GM12878 (cell line): Measurements from ENCODE around the gene CHN1. TPM values are rescaled to one million over a fixed set of nuclear protein-coding genes. Genes with fewer than 3 reads are reported as not detected.

Experiments
- ATF7 ChIP-seq: fragments of 450-650 bp; IDR thresholded peaks from 2 replicates; pipeline ENCODE4 v1.6.1; 2016; ENCODE audit warnings: low read depth, mild to moderate bottlenecking
- BHLHE40 ChIP-seq, 2 experiments: fragments of 450-650 bp in 1 of 2; IDR thresholded peaks; 2 replicates each; pipeline ENCODE4 v1.6.1; 2011 to 2017; ENCODE audit warnings: low read depth in 2 of 2, borderline replicate concordance in 1 of 2, improper control_type of control experiment in 1 of 2, low read length in 1 of 2, mild to moderate bottlenecking in 1 of 2
- CBFB ChIP-seq: IDR thresholded peaks from 2 replicates; pipeline ENCODE4 v1.6.1; 2016; ENCODE audit warnings: antibody characterized with exemption, low read depth
- CBX3 ChIP-seq: fragments of 200-600 bp; sonication (generic); IDR thresholded peaks from 2 replicates; pipeline ENCODE4 v1.6.1; 2016; ENCODE audit warnings: low read depth, borderline replicate concordance
- EZH2 ChIP-seq: IDR thresholded peaks from 2 replicates; pipeline ENCODE4 v1.6.1; 2012; ENCODE audit warnings: low read depth, mild to moderate bottlenecking, control low read depth, inconsistent platforms, low read length, borderline replicate concordance; ENCODE audit not compliant: control insufficient read depth
- NFYB ChIP-seq: IDR thresholded peaks from 2 replicates; pipeline ENCODE4 v1.6.1; 2011; ENCODE audit warnings: low read depth, mild to moderate bottlenecking, low read length, improper control_type of control experiment, moderate library complexity; ENCODE audit not compliant: insufficient read depth
- PAX8 ChIP-seq: fragments of 450-650 bp; IDR thresholded peaks from 2 replicates; pipeline ENCODE4 v1.6.1; 2017; ENCODE audit warnings: mild to moderate bottlenecking, moderate library complexity
- SMAD5 ChIP-seq: IDR thresholded peaks from 2 replicates; pipeline ENCODE4 v1.6.1; 2016; ENCODE audit warnings: antibody characterized with exemption, low read depth
- SUPT20H ChIP-seq: IDR thresholded peaks from 2 replicates; pipeline ENCODE4 v1.6.1; 2011; ENCODE audit warnings: low read depth, mild to moderate bottlenecking, low read length, moderate library complexity, borderline replicate concordance; ENCODE audit not compliant: control insufficient read depth
- YY1 ChIP-seq: IDR thresholded peaks from 2 replicates; pipeline ENCODE4 v1.6.1; 2011; ENCODE audit warnings: low read depth, mild to moderate bottlenecking, low read length
- ZNF207 ChIP-seq: fragments of 450-650 bp; IDR thresholded peaks from 2 replicates; pipeline ENCODE4 v1.6.1; 2014; ENCODE audit warnings: antibody characterized with exemption, mild to moderate bottlenecking, borderline replicate concordance
- polyA plus RNA-seq, 11 experiments: library from polyadenylated mRNA; depleted of rRNA in 4 of 11; unstranded in 6 of 11; stranded (reverse) in 5 of 11; fragments of >200 nt; fragmentation: Nextera tagmentation in 4 of 11; fragmentation: Illumina TruSeq in 1 of 11; extraction: Ambion mirVana in 4 of 11; extraction: Trizol in 1 of 11; gene quantifications; 1 replicate in 1 of 11; 2 replicates in 10 of 11; pipeline versions ENCODE4 v1.2.1 to v1.2.3, GENCODE V29; 2011 to 2016; ENCODE audit warnings: inconsistent platforms in 2 of 11, missing spikeins in 2 of 11, low read depth in 1 of 11
- total RNA-seq, 4 experiments: library from RNA; depleted of rRNA in 3 of 4; stranded (reverse); fragments of >200 nt in 3 of 4; fragmentation: Illumina TruSeq in 1 of 4; extraction: Trizol in 1 of 4; gene quantifications; 2 replicates each; pipeline versions ENCODE4 v1.2.1 to v1.2.3, GENCODE V29; 2013 to 2021
- TF ChIP-seq, protein P1 (sequence below): fragments of 450-650 bp; IDR thresholded peaks from 2 replicates; pipeline ENCODE4 v1.6.1; 2016; ENCODE audit warnings: mild to moderate bottlenecking, moderate library complexity, borderline replicate concordance
- TF ChIP-seq, protein P2 (sequence below): IDR thresholded peaks from 2 replicates; pipeline ENCODE4 v1.6.1; 2011; ENCODE audit warnings: borderline replicate concordance, low read depth, mild to moderate bottlenecking, moderate library complexity, mixed read lengths, low read length; ENCODE audit not compliant: insufficient read depth; ENCODE audit errors: extremely low read length

The CHN1 gene
- total and polyA plus RNA-seq, 10 of the 15 experiments (the other 5 are each of a cell fraction or from before 2014, with no cell fraction given): 0.18 to 0.92 (median 0.53) TPM; not detected in 1

DNA sequence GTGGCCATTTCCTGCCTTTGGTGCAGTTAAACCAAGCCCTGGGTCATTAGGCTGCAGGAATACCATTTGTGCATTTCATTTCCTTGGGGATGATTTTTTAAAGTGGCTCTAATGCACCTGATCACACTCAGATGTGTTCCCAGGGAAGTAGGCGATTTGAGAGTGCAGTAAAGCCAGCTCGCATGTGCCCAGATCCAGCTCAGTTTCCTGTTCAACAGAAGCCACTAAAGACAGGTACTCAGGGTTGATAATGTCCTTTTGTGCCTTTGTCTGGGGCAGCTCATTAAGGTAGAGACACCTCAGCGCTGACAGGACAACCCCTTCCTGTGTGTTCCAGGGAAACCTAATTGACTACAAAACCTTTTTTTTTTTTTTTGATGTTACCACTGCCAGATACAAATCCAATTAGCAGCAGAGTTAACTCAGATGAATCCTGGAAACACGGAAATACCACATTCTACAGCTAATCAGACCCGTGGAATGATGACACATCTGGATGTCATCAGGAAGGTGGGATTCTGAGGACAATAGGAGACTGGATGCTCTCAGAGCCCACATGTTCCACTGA is 225.7 kb downstream of the CHN1 start (continued):
- TF ChIP-seq, protein P1, sequence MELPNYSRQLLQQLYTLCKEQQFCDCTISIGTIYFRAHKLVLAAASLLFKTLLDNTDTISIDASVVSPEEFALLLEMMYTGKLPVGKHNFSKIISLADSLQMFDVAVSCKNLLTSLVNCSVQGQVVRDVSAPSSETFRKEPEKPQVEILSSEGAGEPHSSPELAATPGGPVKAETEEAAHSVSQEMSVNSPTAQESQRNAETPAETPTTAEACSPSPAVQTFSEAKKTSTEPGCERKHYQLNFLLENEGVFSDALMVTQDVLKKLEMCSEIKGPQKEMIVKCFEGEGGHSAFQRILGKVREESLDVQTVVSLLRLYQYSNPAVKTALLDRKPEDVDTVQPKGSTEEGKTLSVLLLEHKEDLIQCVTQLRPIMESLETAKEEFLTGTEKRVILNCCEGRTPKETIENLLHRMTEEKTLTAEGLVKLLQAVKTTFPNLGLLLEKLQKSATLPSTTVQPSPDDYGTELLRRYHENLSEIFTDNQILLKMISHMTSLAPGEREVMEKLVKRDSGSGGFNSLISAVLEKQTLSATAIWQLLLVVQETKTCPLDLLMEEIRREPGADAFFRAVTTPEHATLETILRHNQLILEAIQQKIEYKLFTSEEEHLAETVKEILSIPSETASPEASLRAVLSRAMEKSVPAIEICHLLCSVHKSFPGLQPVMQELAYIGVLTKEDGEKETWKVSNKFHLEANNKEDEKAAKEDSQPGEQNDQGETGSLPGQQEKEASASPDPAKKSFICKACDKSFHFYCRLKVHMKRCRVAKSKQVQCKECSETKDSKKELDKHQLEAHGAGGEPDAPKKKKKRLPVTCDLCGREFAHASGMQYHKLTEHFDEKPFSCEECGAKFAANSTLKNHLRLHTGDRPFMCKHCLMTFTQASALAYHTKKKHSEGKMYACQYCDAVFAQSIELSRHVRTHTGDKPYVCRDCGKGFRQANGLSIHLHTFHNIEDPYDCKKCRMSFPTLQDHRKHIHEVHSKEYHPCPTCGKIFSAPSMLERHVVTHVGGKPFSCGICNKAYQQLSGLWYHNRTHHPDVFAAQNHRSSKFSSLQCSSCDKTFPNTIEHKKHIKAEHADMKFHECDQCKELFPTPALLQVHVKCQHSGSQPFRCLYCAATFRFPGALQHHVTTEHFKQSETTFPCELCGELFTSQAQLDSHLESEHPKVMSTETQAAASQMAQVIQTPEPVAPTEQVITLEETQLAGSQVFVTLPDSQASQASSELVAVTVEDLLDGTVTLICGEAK: no peak
- TF ChIP-seq CBFB: no peak
- no peak for TF ChIP-seq SMAD5
- no peak for TF ChIP-seq NFYB
- no peak for TF ChIP-seq BHLHE40 (IDR thresholded peaks at IDR 0.05; ENCODE audit: borderline replicate concordance in 1 of 2, low read depth in 2 of 2, low read length in 1 of 2)
- no peak for TF ChIP-seq YY1
- no peak for TF ChIP-seq EZH2
- TF ChIP-seq, protein P2, sequence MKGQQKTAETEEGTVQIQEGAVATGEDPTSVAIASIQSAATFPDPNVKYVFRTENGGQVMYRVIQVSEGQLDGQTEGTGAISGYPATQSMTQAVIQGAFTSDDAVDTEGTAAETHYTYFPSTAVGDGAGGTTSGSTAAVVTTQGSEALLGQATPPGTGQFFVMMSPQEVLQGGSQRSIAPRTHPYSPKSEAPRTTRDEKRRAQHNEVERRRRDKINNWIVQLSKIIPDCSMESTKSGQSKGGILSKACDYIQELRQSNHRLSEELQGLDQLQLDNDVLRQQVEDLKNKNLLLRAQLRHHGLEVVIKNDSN: no peak
- no peak for TF ChIP-seq CBX3
- TF ChIP-seq PAX8: no peak
- TF ChIP-seq ATF7: no peak
- no peak for TF ChIP-seq SUPT20H
- TF ChIP-seq ZNF207: no peak
- TF ChIP-seq, all 136 proteins: peak for 0
